IPS-20b (cell line): Measurements from ENCODE around the gene IP6K3.

Experiments
- H3K27ac ChIP-seq: one replicate; pipeline ENCODE4 v1.5.1; 2013; ENCODE audit warnings: low read length
- H3K27me3 ChIP-seq: 2 replicates; pipeline ENCODE4 v1.6.1; 2013; ENCODE audit warnings: mild to moderate bottlenecking, low read length, inconsistent platforms; ENCODE audit not compliant: insufficient read depth
- H3K36me3 ChIP-seq: 2 replicates; pipeline ENCODE4 v1.6.1; 2013; ENCODE audit warnings: low read depth, mild to moderate bottlenecking, inconsistent platforms, low read length, moderate library complexity; ENCODE audit not compliant: insufficient read depth
- H3K4me1 ChIP-seq: 2 replicates; pipeline ENCODE4 v1.6.1; 2013; ENCODE audit warnings: mild to moderate bottlenecking, control low read depth, inconsistent platforms, low read length, moderate library complexity; ENCODE audit not compliant: insufficient read depth
- H3K4me3 ChIP-seq: 2 replicates; pipeline ENCODE4 v1.5.1; 2013; ENCODE audit warnings: mild to moderate bottlenecking, low read length, inconsistent platforms
- H3K9ac ChIP-seq: 2 replicates; pipeline ENCODE4 v1.6.1; 2013; ENCODE audit warnings: low read depth, mild to moderate bottlenecking, inconsistent platforms, low read length, moderate library complexity
- H3K9me3 ChIP-seq: 2 replicates; pipeline ENCODE4 v1.6.1; 2013; ENCODE audit warnings: mild to moderate bottlenecking, low read depth, low read length, inconsistent platforms; ENCODE audit not compliant: insufficient read depth

Gene IP6K3

DNA sequence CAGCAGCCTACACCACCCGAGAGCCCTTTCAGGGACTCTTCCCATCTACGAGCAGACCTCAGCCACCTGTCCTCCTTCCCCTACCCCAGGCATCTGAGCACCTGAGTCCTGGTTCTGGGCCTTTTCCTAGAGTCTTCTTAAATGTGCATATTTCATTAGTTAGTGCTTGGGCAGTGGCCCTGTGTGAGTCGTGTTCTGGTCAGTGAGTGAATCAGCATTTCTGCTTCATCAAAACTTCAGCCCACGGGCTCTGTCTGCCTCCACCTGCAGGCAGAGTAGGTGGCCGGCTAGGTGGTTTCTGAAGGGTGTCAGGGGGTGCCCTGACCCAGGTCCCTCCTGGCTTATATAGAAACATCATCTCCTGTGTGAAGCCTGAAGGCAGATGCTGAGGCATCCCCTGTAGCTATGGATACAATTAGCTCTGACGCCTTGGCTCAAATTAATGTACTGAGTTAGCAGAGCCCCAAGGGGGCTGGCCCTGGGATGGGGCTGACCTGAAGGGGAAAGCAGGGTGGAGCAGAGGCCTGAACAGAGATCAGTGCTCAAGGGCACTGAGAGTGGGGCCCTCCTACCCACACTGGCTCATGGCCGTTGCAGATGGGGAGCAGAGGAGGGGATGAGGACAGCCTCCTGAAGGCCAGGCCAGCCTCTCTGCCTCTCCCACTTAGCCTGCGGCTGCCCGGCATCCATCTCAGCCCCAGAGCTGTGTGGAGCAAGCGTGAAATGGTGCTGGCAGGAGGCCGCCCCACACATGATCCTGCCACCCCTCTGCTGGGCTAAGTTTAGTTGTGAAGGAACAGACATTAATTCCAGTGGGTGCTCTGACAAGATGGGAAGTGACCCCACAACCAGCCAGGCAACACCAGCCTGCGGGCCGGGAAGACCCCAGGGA, 13.6 kb downstream of the IP6K3 start:
- Histone ChIP-seq H3K9ac (no peak overlapping the region), H3K4me3 (no peak overlapping the region), H3K27me3 (no peaks in the 10 kb centered on the region), H3K27ac (no peak overlapping the region), H3K9me3 (no peaks in the 10 kb centered on the region), H3K36me3 (no peaks in the 10 kb centered on the region), H3K4me1 (no peaks in the 10 kb centered on the region)

DNA sequence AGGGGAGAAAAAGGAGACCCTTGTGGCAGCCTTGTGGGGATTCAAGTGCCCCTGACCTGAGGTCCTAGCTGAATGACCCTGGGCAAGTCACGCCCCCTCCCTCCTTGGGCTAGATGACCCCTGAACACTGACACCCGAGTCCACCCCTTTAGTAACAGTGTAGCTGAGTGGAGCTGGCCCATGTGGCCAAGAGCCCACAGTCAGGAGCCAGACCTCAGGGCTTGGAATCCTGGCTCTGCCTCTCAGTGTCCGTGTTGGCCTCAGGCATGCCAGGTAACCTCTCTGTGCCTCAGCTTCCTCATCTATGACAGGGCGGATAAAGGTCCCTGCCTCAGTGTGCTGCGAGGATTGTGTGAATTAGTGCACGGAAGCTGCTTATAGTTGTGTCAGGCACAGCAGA, 14.3 kb downstream of the IP6K3 start:
- Histone ChIP-seq H3K27ac (no peak overlapping the region), H3K4me3 (no peak overlapping the region), H3K9ac (no peak overlapping the region), H3K4me1 (0 out of 2 replicates have a peak, but pooled peaks cover under 1% of the 10 kb centered on the region), H3K9me3 (no peaks in the 10 kb centered on the region), H3K27me3 (no peaks in the 10 kb centered on the region), H3K36me3 (no peaks in the 10 kb centered on the region)

DNA sequence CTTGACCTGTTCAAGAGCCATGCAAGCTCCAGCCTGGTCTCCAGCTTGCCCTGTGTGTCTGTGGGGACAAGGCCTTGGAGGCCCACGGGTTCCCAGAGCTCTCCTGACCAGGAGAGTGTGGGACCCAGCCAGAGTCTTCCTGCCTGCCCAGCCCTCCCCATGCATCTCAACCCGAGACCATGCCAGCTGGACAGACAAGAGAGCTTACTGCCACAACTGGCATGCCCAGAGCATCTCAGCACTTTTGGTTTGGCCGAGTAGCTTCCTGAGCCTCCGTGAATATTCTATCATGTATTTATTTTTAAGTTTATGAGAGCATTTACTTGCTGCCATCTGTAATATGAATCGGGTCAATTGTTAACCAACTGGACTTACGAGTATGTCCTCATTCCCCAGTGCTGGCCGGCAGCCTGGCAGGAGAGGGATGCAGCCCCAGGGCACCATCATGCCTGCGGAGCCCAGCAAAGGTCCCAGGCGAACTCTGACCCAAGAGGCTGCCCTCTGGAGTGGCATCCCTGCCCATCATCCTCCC, 14.9 kb downstream of the IP6K3 start:
- Histone ChIP-seq H3K27ac (no peak overlapping the region), H3K9ac (no peak overlapping the region), H3K4me1 (0 out of 2 replicates have a peak, but pooled peaks cover 3% of the 10 kb centered on the region)

DNA sequence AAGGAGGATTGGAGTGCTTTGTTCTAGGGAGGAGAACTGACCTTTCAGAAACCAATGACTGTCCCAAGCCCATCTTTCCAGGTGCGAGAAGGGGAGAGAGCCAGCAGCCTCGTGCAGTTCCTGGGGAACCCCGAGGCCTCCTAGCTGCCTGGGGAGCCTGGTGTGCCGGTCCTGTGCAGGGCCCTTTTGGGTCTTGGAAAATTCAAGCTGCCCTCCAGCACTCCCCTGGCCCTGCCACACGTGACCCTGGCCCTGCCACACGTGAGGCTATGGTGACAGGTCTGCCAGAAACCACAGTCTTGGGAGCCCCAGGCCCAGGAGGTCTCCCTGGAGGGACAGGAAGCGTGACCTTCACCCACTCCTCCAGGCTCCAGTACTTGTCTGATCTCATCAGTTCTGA, 15.7 kb downstream of the IP6K3 start:
- Histone ChIP-seq H3K36me3 (no peaks in the 10 kb centered on the region), H3K27me3 (no peaks in the 10 kb centered on the region), H3K27ac (no peak overlapping the region), H3K9me3 (no peaks in the 10 kb centered on the region), H3K9ac (no peak overlapping the region), H3K4me3 (no peak overlapping the region), H3K4me1 (0 out of 2 replicates have a peak, but pooled peaks cover 3% of the 10 kb centered on the region)

More for the DNA sequence above, 14.9 kb downstream of the IP6K3 start:
- H3K36me3 ChIP-seq: no peaks in the 10 kb centered on the region
- H3K9me3 ChIP-seq: no peaks in the 10 kb centered on the region
- no peaks in the 10 kb centered on the region for H3K27me3 ChIP-seq
- no peak overlapping the region for H3K4me3 ChIP-seq

DNA sequence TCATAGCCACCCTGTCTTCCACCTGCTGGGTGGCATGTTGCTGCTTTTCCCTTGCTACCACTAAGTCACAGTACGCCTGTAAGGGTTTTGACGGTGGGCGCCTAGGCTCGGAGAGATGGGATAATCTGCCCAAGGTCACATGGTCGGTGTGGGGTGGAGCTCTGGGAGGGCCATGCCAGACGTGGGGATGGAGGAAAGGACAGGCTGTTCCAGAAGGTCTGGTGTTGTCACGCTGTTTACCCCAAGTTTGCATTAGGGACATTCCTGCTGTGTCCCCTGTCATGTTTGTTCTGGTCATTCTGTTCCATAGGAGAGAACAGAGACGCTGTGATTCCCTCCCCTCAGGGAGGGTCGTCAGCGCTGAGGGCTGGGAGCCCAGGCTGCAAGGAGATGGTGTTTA, 16.1 kb downstream of the IP6K3 start:
- H3K27ac ChIP-seq: no peak overlapping the region
- H3K4me3 ChIP-seq: no peak overlapping the region
- H3K9ac ChIP-seq: no peak overlapping the region
- H3K4me1 ChIP-seq: 0 out of 2 replicates have a peak, but pooled peaks cover 3% of the 10 kb centered on the region
- H3K27me3 ChIP-seq: no peaks in the 10 kb centered on the region
- H3K9me3 ChIP-seq: no peaks in the 10 kb centered on the region
- no peaks in the 10 kb centered on the region for H3K36me3 ChIP-seq

GRCh38 chr6:33729059-33729458, 17.6 kb downstream of the IP6K3 start:
- no peak overlapping the region for H3K4me3 ChIP-seq
- no peak overlapping the region for H3K27ac ChIP-seq
- H3K36me3 ChIP-seq: no peaks in the 10 kb centered on the region
- no peaks in the 10 kb centered on the region for H3K9me3 ChIP-seq
- H3K9ac ChIP-seq: no peak overlapping the region
- H3K27me3 ChIP-seq: no peaks in the 10 kb centered on the region
- peaks cover 7% of the 10 kb centered on the region; the same call in 1 of the 2 replicates for H3K4me1 ChIP-seq

DNA sequence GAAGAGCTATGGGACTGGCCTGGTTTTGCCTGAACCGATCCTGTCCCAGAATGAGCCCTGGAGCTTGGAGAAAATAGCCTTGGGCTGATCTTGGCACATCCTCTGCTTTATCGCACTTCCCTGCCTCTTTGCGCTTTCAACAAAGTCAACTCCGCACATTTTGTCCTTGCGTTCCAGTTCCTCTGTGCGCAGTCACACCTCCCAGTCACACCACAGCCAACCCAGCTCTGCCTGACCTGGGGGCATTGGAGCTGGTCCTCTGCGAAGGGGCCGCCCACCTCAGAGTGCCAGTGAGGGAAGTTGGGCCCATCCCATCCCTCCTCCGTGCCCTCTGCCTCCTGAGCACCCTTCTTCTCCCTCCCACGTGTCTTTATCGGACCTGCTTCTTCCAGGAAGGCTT, 18.3 kb downstream of the IP6K3 start:
- no peak overlapping the region for H3K27ac ChIP-seq
- peaks cover 9% of the 10 kb centered on the region; the same call in 1 of the 2 replicates for H3K4me1 ChIP-seq
- H3K4me3 ChIP-seq: no peak overlapping the region
- H3K9ac ChIP-seq: no peak overlapping the region
- H3K9me3 ChIP-seq: no peaks in the 10 kb centered on the region
- no peaks in the 10 kb centered on the region for H3K27me3 ChIP-seq
- H3K36me3 ChIP-seq: no peaks in the 10 kb centered on the region

- H3K9ac ChIP-seq: no peak overlapping the region
- no peak overlapping the region for H3K27ac ChIP-seq
- no peaks in the 10 kb centered on the region for H3K27me3 ChIP-seq
- H3K9me3 ChIP-seq: no peaks in the 10 kb centered on the region
- no peaks in the 10 kb centered on the region for H3K36me3 ChIP-seq
- peaks cover 9% of the 10 kb centered on the region; the same call in 1 of the 2 replicates for H3K4me1 ChIP-seq
- H3K4me3 ChIP-seq: no peak overlapping the region
Observed at GRCh38 chr6:33727932-33728331, 18.8 kb downstream of the IP6K3 start.

DNA sequence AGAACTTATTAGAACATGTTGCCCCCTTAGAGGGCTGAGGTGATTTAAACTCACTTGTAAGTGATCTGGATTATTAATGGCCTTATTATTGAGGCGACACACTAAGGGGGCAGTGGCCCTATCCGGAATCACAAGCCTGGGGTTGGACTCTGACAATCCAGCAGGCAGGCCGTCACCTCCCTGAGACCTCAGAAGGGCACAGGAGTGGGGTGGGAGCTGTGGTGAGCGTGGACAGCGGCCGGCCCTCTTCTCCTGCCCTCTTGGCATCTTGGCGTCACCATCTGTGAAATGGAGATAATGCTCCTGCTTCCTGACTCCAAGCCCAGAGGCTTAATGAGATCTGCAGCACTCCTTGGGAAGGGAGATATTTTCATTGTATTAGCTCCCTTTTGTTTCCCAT, 19.6 kb downstream of the IP6K3 start:
- H3K4me3 ChIP-seq: no peak overlapping the region
- H3K4me1 ChIP-seq: peaks cover 9% of the 10 kb centered on the region; the same call in 1 of the 2 replicates
- H3K27ac ChIP-seq: no peak overlapping the region
- H3K9ac ChIP-seq: no peak overlapping the region
- no peaks in the 10 kb centered on the region for H3K27me3 ChIP-seq
- no peaks in the 10 kb centered on the region for H3K9me3 ChIP-seq
- H3K36me3 ChIP-seq: no peaks in the 10 kb centered on the region

- no peak overlapping the region for H3K27ac ChIP-seq
- H3K36me3 ChIP-seq: no peaks in the 10 kb centered on the region
- no peaks in the 10 kb centered on the region for H3K27me3 ChIP-seq
- no peaks in the 10 kb centered on the region for H3K9me3 ChIP-seq
- no peak overlapping the region for H3K4me3 ChIP-seq
- H3K4me1 ChIP-seq: peaks cover 9% of the 10 kb centered on the region; the same call in 1 of the 2 replicates
- no peak overlapping the region for H3K9ac ChIP-seq
Observed at GRCh38 chr6:33726696-33727095, 20.0 kb downstream of the IP6K3 start.

GRCh38 chr6:33725891-33726673, 20.6 kb downstream of the IP6K3 start:
- H3K4me3 ChIP-seq: no peak overlapping the region
- H3K9ac ChIP-seq: no peak overlapping the region
- no peaks in the 10 kb centered on the region for H3K9me3 ChIP-seq
- H3K4me1 ChIP-seq: peaks cover 9% of the 10 kb centered on the region; the same call in 1 of the 2 replicates
- no peaks in the 10 kb centered on the region for H3K36me3 ChIP-seq
- H3K27ac ChIP-seq: no peak overlapping the region
- no peaks in the 10 kb centered on the region for H3K27me3 ChIP-seq
